Transverse colon (tissue), 4 donors: Measurements from ENCODE around the gene GPR17. TPM values are rescaled to one million over a fixed set of nuclear protein-coding genes. Genes with fewer than 3 reads are reported as not detected.
A peak's percentile ranks its signal among the peaks of the same experiment; 100 is the strongest.

Source experiments
- DNase-seq: peaks from one replicate; pipeline ENCODE4 v3.0.0-alpha.2; 2019
- H3K27ac ChIP-seq, 4 donors: fragments of 200-600 bp; sonication (generic); 2 replicates each; pipeline ENCODE4 v1.5.1; 2016 to 2018; ENCODE audit warnings: inconsistent platforms in 4 of 4
- H3K27me3 ChIP-seq: fragments of 200-600 bp; sonication (generic); 2 replicates; pipeline ENCODE4 v1.5.1; 2017; ENCODE audit warnings: inconsistent platforms
- H3K36me3 ChIP-seq, 4 donors: fragments of 200-600 bp; sonication (generic); 2 replicates each; pipeline ENCODE4 v1.5.1; 2017 to 2019; ENCODE audit warnings: inconsistent platforms in 4 of 4
- H3K4me1 ChIP-seq, 4 donors: fragments of 200-600 bp; sonication (generic); 2 replicates each; pipeline ENCODE4 v1.5.1; 2017 to 2020; ENCODE audit warnings: inconsistent platforms in 4 of 4
- H3K4me3 ChIP-seq, 4 donors: fragments of 200-600 bp; sonication (generic); 1 replicate in 1 of 4; 2 replicates in 3 of 4; pipeline versions ENCODE4 v1.5.1 to v1.6.1; 2017 to 2019; ENCODE audit warnings: inconsistent platforms in 4 of 4
- H3K9me3 ChIP-seq, 2 donors: fragments of 200-600 bp; sonication (generic); 2 replicates each; pipeline ENCODE4 v1.5.1; 2017 to 2019; ENCODE audit warnings: inconsistent platforms in 2 of 2
- CTCF ChIP-seq, 5 experiments: fragments of 200-600 bp in 3 of 5; fragments of 450-650 bp in 2 of 5; sonication (generic) in 3 of 5; IDR thresholded peaks; 1 replicate in 2 of 5; 2 replicates in 3 of 5; pipeline ENCODE4 v1.5.1; 2016 to 2017; ENCODE audit warnings: antibody characterized with exemption in 5 of 5, inconsistent platforms in 3 of 5, mild to moderate bottlenecking in 2 of 5, moderate library complexity in 1 of 5
- EP300 ChIP-seq: sonication (generic); formaldehyde crosslinking; IDR thresholded peaks from one replicate; pipeline ENCODE4 v1.6.1; 2017; ENCODE audit warnings: antibody characterized with exemption, low read depth
- POLR2A ChIP-seq: fragments of 450-650 bp; IDR thresholded peaks from one replicate; pipeline ENCODE4 v1.6.1; 2016; ENCODE audit warnings: antibody characterized with exemption, mild to moderate bottlenecking, moderate library complexity
- POLR2AphosphoS5 ChIP-seq, 3 donors: sonication (generic); formaldehyde crosslinking; IDR thresholded peaks; one replicate each; pipeline ENCODE4 v1.6.1; 2016; ENCODE audit warnings: antibody characterized with exemption in 3 of 3
- WGBS, 2 donors: methylation state at CpG; one replicate each; pipeline ENCODE4 v1.1.5; 2018; ENCODE audit warnings: low coverage in 1 of 2; 5-methylcytosine and 5-hydroxymethylcytosine counted together
- in situ Hi-C, 4 donors: fragments of 200-750 bp; cut with MboI; loops; one replicate each; pipeline versions ENCODE4 v1.15.0 to v1.15.1; 2017; ENCODE audit warnings: low sequenced_read_pairs in 3 of 4, low pct_ligation_motif_present in 1 of 4, low pct_unique_long_range_greater_than_20kb in 1 of 4
- intact Hi-C: fragments of 100-400 bp; cut with DNase I; formaldehyde crosslinking; loops from one replicate; pipeline ENCODE4 v1.15.1; 2023; ENCODE audit warnings: low total_unique reads
- total RNA-seq, 4 donors: library from RNA; depleted of rRNA; stranded (reverse); fragments of >200 nt; gene quantifications; one replicate each; pipeline ENCODE4 v1.1.0, GENCODE V29; 2016

The GPR17 gene
- under 1 TPM in 1 of 4 donors, not detected in 3; 0.14 TPM for total RNA-seq

- H3K27ac ChIP-seq, result peak within 1 kb of the TSS; percentile 52 to 83 (median 68)
- H3K27me3 ChIP-seq, result no peaks in the 10 kb centered on the region
- no peak for TF ChIP-seq POLR2A
- no peak for TF ChIP-seq POLR2AphosphoS5 (IDR thresholded peaks at IDR 0.05)
- no peak for TF ChIP-seq EP300
- TF ChIP-seq CTCF (IDR thresholded peaks at IDR 0.05), result no peak
- no peaks in the 10 kb centered on the region for H3K9me3 ChIP-seq
- DNase-seq, result no peak
- intact Hi-C loops, result no loop called here
- no peaks in the 10 kb centered on the region for H3K36me3 ChIP-seq
- in situ Hi-C loops, result no loop called here
- WGBS, 2 donors, result 60 to 62% methylated on average over 5 to 29 of the region's 37 CpGs
- peaks cover 19 to 49% (median 34%) of the 10 kb centered on the region in 4 donors for H3K4me1 ChIP-seq
- H3K4me3 ChIP-seq, result peak within 1 kb of the TSS in 1 of 4 donors; percentile 2
Observed at GRCh38 chr2:127645395-127646291, at the start of gene GPR17. Gene GPR17, plus strand, starts transcription at chr2:127646153. Its CDS starts 4,583 bp downstream, at chr2:127650736.

- H3K27me3 ChIP-seq, result no peaks in the 10 kb centered on the region
- WGBS, 2 donors, result 92 to 100% methylated on average over 1 to 14 of the region's 14 CpGs
- H3K4me1 ChIP-seq, result no peaks in the 10 kb centered on the region
- in situ Hi-C loops (no loop called here), intact Hi-C loops (no loop called here)
- H3K9me3 ChIP-seq, result no peaks in the 10 kb centered on the region
- TF ChIP-seq POLR2A (no peak), CTCF (IDR thresholded peaks at IDR 0.05) (no peak), EP300 (no peak), POLR2AphosphoS5 (IDR thresholded peaks at IDR 0.05) (no peak)
- H3K36me3 ChIP-seq, result peaks cover 0 to 9% (median under 1%) of the 10 kb centered on the region in 4 donors
- peak; percentile 4 for DNase-seq
- H3K4me3 ChIP-seq, result no peak overlapping the region
- H3K27ac ChIP-seq, result no peak overlapping the region
Observed at GRCh38 chr2:127596311-127597045, 49.5 kb upstream of the GPR17 start.

- Histone ChIP-seq H3K36me3 (peaks cover 0 to 9% (median 2%) of the 10 kb centered on the region in 4 donors), H3K4me1 (no peaks in the 10 kb centered on the region), H3K27me3 (no peaks in the 10 kb centered on the region), H3K9me3 (no peaks in the 10 kb centered on the region), H3K27ac (no peak overlapping the region), H3K4me3 (no peak overlapping the region)
- intact Hi-C loops (no loop called here), in situ Hi-C loops (no loop called here)
- TF ChIP-seq POLR2AphosphoS5 (IDR thresholded peaks at IDR 0.05) (no peak), CTCF (IDR thresholded peaks at IDR 0.05) (no peak), POLR2A (no peak), EP300 (no peak)
- 70 to 83% methylated on average over 12 to 17 of the region's 17 CpGs for WGBS, 2 donors
- peak; percentile 5 for DNase-seq
Observed at GRCh38 chr2:127597046-127597983, 48.6 kb upstream of the GPR17 start.
